SK-N-SH treated with all-trans-retinoic acid at 6 μM for 48 hours (cell line): ENCODE results near the gene PDPR.
"Not testable (repeated sequence)": the region's sequence is repeated elsewhere in the genome, so short reads cannot be mapped to it uniquely, and the experiment has no call there.

ENCODE experiments used
- ARNTL ChIP-seq: fragments of 450-650 bp; formaldehyde crosslinking; IDR thresholded peaks from 2 replicates; pipeline ENCODE4 v1.5.0; 2020; ENCODE audit warnings: low read depth, mild to moderate bottlenecking, moderate library complexity, borderline replicate concordance
- CREB5 ChIP-seq: fragments of 250-450 bp; sonication (Bioruptor Pico); IDR thresholded peaks from 2 replicates; pipeline ENCODE4 v1.5.1; 2020; ENCODE audit warnings: low read depth, mild to moderate bottlenecking, moderate library complexity
- CSDC2 ChIP-seq: fragments of 250-450 bp; sonication (Bioruptor Pico); IDR thresholded peaks from 2 replicates; pipeline ENCODE4 v1.5.0; 2020; ENCODE audit warnings: mild to moderate bottlenecking, moderate library complexity
- ESRRG ChIP-seq: fragments of 250-450 bp; sonication (Bioruptor Pico); IDR thresholded peaks from 2 replicates; pipeline ENCODE4 v1.6.1; 2021; ENCODE audit warnings: mild to moderate bottlenecking
- GLIS3 ChIP-seq: fragments of 250-450 bp; sonication (Bioruptor Pico); IDR thresholded peaks from 2 replicates; pipeline ENCODE4 v1.5.0; 2020; ENCODE audit warnings: mild to moderate bottlenecking, moderate library complexity
- OSR1 ChIP-seq: fragments of 250-450 bp; sonication (Bioruptor Pico); IDR thresholded peaks from 2 replicates; pipeline ENCODE4 v1.8.0; 2022; ENCODE audit warnings: moderate library complexity, mild to moderate bottlenecking, inconsistent platforms
- PPARA ChIP-seq: fragments of 250-450 bp; sonication (Bioruptor Pico); IDR thresholded peaks from 2 replicates; pipeline ENCODE4 v1.5.0; 2020; ENCODE audit warnings: mild to moderate bottlenecking, borderline replicate concordance
- TCF4 ChIP-seq: fragments of 250-450 bp; sonication (Bioruptor Pico); IDR thresholded peaks from 2 replicates; pipeline ENCODE4 v1.8.0; 2021; ENCODE audit warnings: mild to moderate bottlenecking, moderate library complexity, borderline replicate concordance
- TOX ChIP-seq: fragments of 250-450 bp; sonication (Bioruptor Pico); IDR thresholded peaks from 2 replicates; pipeline ENCODE4 v1.8.0; 2021; ENCODE audit warnings: mild to moderate bottlenecking, moderate library complexity, borderline replicate concordance
- ZC3H10 ChIP-seq: fragments of 250-450 bp; sonication (Bioruptor Pico); IDR thresholded peaks from 2 replicates; pipeline ENCODE4 v1.5.1; 2021; ENCODE audit warnings: mild to moderate bottlenecking, moderate library complexity
- ZFP3 ChIP-seq: fragments of 250-450 bp; sonication (Bioruptor Pico); IDR thresholded peaks from 2 replicates; pipeline ENCODE4 v1.5.0; 2020; ENCODE audit warnings: mild to moderate bottlenecking, moderate library complexity
- ZFP30 ChIP-seq: fragments of 450-650 bp; formaldehyde crosslinking; IDR thresholded peaks from 2 replicates; pipeline ENCODE4 v1.5.0; 2022; ENCODE audit warnings: mild to moderate bottlenecking, moderate library complexity
- ZNF8 ChIP-seq: fragments of 450-650 bp; formaldehyde crosslinking; IDR thresholded peaks from 2 replicates; pipeline ENCODE4 v1.5.0; 2020; ENCODE audit warnings: mild to moderate bottlenecking, moderate library complexity
- TF ChIP-seq, protein P1 (sequence below): fragments of 250-450 bp; sonication (Bioruptor Pico); IDR thresholded peaks from 2 replicates; pipeline ENCODE4 v1.8.0; 2020; ENCODE audit warnings: mild to moderate bottlenecking, moderate library complexity, borderline replicate concordance

- not testable (repeated sequence) for TF ChIP-seq ZFP30 (CRISPR knock-in tag); CREB5; ZNF8 (CRISPR knock-in tag); ARNTL (CRISPR knock-in tag); GLIS3 (CRISPR knock-in tag); TCF4 (CRISPR knock-in tag); OSR1 (CRISPR knock-in tag); PPARA (CRISPR knock-in tag); ZFP3 (CRISPR knock-in tag); TOX (CRISPR knock-in tag); CSDC2 (CRISPR knock-in tag); ZC3H10 (CRISPR knock-in tag); ESRRG (CRISPR knock-in tag)
- TF ChIP-seq, protein P1, sequence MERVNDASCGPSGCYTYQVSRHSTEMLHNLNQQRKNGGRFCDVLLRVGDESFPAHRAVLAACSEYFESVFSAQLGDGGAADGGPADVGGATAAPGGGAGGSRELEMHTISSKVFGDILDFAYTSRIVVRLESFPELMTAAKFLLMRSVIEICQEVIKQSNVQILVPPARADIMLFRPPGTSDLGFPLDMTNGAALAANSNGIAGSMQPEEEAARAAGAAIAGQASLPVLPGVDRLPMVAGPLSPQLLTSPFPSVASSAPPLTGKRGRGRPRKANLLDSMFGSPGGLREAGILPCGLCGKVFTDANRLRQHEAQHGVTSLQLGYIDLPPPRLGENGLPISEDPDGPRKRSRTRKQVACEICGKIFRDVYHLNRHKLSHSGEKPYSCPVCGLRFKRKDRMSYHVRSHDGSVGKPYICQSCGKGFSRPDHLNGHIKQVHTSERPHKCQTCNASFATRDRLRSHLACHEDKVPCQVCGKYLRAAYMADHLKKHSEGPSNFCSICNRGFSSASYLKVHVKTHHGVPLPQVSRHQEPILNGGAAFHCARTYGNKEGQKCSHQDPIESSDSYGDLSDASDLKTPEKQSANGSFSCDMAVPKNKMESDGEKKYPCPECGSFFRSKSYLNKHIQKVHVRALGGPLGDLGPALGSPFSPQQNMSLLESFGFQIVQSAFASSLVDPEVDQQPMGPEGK, result not testable (repeated sequence)
Measured at GRCh38 chr16:70190574-70190973, 76.4 kb downstream of the PDPR start.
